Stomach (tissue), 4 donors: ENCODE data around the gene LIN28B.

ENCODE experiments used
- CTCF ChIP-seq, 7 experiments: fragments of 450-650 bp in 4 of 7; fragments of 200-600 bp in 3 of 7; sonication (generic) in 3 of 7; IDR thresholded peaks; one replicate each; pipeline ENCODE4 v1.5.1; 2016 to 2019; ENCODE audit warnings: antibody characterized with exemption in 7 of 7, control low read depth in 2 of 7, mild to moderate bottlenecking in 1 of 7
- POLR2A ChIP-seq, 4 donors: fragments of 450-650 bp; IDR thresholded peaks; one replicate each; pipeline ENCODE4 v1.6.1; 2016; ENCODE audit warnings: antibody characterized with exemption in 4 of 4, control low read depth in 2 of 4, mild to moderate bottlenecking in 1 of 4, moderate library complexity in 1 of 4
- POLR2AphosphoS5 ChIP-seq, 3 donors: sonication (generic); formaldehyde crosslinking; IDR thresholded peaks; one replicate each; pipeline ENCODE4 v1.6.1; 2016; ENCODE audit warnings: antibody characterized with exemption in 3 of 3

GRCh38 chr6:105034470-105034869 lies 77.6 kb downstream of the LIN28B start:
- TF ChIP-seq POLR2A (IDR thresholded peaks at IDR 0.05) (no peak), CTCF (IDR thresholded peaks at IDR 0.05) (no peak), POLR2AphosphoS5 (IDR thresholded peaks at IDR 0.05) (no peak)
